NCI-H1092 (cell line): ENCODE results near the gene FAM3D.
A peak's percentile ranks its signal among the peaks of the same experiment; 100 is the strongest.
"Not testable (repeated sequence)": the region's sequence is repeated elsewhere in the genome, so short reads cannot be mapped to it uniquely, and the experiment has no call there.

Source experiments
- DNase-seq: peaks from one replicate; lab custom pipeline; 2025; lab: John Stamatoyannopoulos, UW

FAM3D gene

GRCh38 chr3:58683466-58683865, 16.9 kb upstream of the FAM3D start:
- no peak for DNase-seq

- no peak for DNase-seq
These were observed 16.5 kb upstream of the FAM3D start for GRCh38 chr3:58683001-58683458.

- no peak for DNase-seq
These were observed 15.3 kb upstream of the FAM3D start for GRCh38 chr3:58681863-58682262.

GRCh38 chr3:58680879-58681525, 14.4 kb upstream of the FAM3D start:
- DNase-seq, result no peak

GRCh38 chr3:58679974-58680666, 13.5 kb upstream of the FAM3D start:
- peak; percentile 0 for DNase-seq

- no peak for DNase-seq
These were observed 12.9 kb upstream of the FAM3D start for GRCh38 chr3:58679446-58679845.

- not testable (repeated sequence) for DNase-seq
These were observed 11.8 kb upstream of the FAM3D start for GRCh38 chr3:58678177-58678970.

GRCh38 chr3:58672880-58673279, 6.3 kb upstream of the FAM3D start:
- DNase-seq, result no peak

GRCh38 chr3:58672451-58672850, 5.9 kb upstream of the FAM3D start:
- DNase-seq, result no peak

- DNase-seq, result no peak
These were observed 4.0 kb upstream of the FAM3D start for GRCh38 chr3:58670506-58671135.

GRCh38 chr3:58668247-58668646, 1.7 kb upstream of the FAM3D start:
- no peak for DNase-seq

- DNase-seq, result no peak
These were observed 1.1 kb upstream of the FAM3D start for GRCh38 chr3:58667704-58668103.

GRCh38 chr3:58667229-58667628, 655 bp upstream of the FAM3D start:
- DNase-seq, result no peak

GRCh38 chr3:58665405-58665804, 1.2 kb downstream of the FAM3D start:
- no peak for DNase-seq

- DNase-seq, result no peak
These were observed 2.0 kb downstream of the FAM3D start for GRCh38 chr3:58664611-58665010.

GRCh38 chr3:58661836-58662420, 4.6 kb downstream of the FAM3D start:
- no peak for DNase-seq

GRCh38 chr3:58660998-58661397, 5.6 kb downstream of the FAM3D start:
- DNase-seq, result no peak

GRCh38 chr3:58659051-58659675, 7.4 kb downstream of the FAM3D start:
- DNase-seq, result no peak

- no peak for DNase-seq
These were observed 8.1 kb downstream of the FAM3D start for GRCh38 chr3:58658508-58658907.

- DNase-seq, result no peak
These were observed 8.9 kb downstream of the FAM3D start for GRCh38 chr3:58657571-58658141.

GRCh38 chr3:58657036-58657520, 9.5 kb downstream of the FAM3D start:
- no peak for DNase-seq
